ENCODE results near the gene HS3ST3B1. TPM values are rescaled to one million over a fixed set of nuclear protein-coding genes. Genes with fewer than 3 reads are reported as not detected.

The HS3ST3B1 gene
- total RNA-seq, 1 experiment from 2014 or later = 0.33 TPM

DNA sequence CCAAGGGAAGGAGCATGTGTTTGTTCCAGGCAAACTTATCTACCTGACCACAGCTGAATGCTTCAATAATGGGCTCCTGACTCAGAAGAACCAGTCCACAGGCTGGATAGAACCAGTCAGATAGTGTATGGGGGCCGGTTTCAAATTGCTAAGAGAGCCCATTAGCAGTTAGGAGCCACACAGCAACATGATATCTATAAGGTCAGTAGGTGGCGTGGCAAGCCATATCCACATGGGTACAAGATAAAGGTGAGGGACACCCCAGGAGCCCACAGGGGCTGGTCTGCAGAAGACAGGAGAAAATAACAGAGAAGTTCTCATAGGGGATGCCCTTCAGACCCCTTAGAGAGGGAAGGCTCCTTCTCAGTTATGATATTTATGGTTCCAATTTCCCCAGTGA, 32.6 kb upstream of the HS3ST3B1 start:
- no peak overlapping the region for H3K27ac ChIP-seq (ENCODE audit: low read length)
- H2AFZ ChIP-seq (ENCODE audit: low read length) = no peak overlapping the region
- no peaks in the 10 kb centered on the region for H3K9me3 ChIP-seq (ENCODE audit: low read length)
- CTCF ChIA-PET = no interaction called here
- no peaks in the 10 kb centered on the region for H4K20me1 ChIP-seq (ENCODE audit: low read length)
- H3K79me2 ChIP-seq (ENCODE audit: low read length) = no peaks in the 10 kb centered on the region
- TF ChIP-seq EZH2 (IDR thresholded peaks at IDR 0.05; ENCODE audit: low read length, unreplicated experiment) = no peak
- TF ChIP-seq, protein P1, sequence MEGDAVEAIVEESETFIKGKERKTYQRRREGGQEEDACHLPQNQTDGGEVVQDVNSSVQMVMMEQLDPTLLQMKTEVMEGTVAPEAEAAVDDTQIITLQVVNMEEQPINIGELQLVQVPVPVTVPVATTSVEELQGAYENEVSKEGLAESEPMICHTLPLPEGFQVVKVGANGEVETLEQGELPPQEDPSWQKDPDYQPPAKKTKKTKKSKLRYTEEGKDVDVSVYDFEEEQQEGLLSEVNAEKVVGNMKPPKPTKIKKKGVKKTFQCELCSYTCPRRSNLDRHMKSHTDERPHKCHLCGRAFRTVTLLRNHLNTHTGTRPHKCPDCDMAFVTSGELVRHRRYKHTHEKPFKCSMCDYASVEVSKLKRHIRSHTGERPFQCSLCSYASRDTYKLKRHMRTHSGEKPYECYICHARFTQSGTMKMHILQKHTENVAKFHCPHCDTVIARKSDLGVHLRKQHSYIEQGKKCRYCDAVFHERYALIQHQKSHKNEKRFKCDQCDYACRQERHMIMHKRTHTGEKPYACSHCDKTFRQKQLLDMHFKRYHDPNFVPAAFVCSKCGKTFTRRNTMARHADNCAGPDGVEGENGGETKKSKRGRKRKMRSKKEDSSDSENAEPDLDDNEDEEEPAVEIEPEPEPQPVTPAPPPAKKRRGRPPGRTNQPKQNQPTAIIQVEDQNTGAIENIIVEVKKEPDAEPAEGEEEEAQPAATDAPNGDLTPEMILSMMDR (conservative IDR thresholded peaks at IDR 0.05; ENCODE audit: low read depth, low read length) = peak; percentile 37; the same call in 1 of the 2 replicates
- TF ChIP-seq EZH2phosphoT487 (IDR thresholded peaks at IDR 0.05; ENCODE audit: borderline replicate concordance, low read length) = no peak
- ATAC-seq (no peak), DNase-seq (no peak)
- intact Hi-C loops (cut with micrococcal nuclease) = no loop called here
- no peak overlapping the region for H3K4me3 ChIP-seq (ENCODE audit: low read length)
- H3F3A ChIP-seq (ENCODE audit: low read length, unreplicated experiment) = no peaks in the 10 kb centered on the region
- H3K4me1 ChIP-seq (ENCODE audit: insufficient read depth, low read length) = no peaks in the 10 kb centered on the region
- peaks cover 40% of the 10 kb centered on the region; the same call in 1 of the 2 replicates for H3K27me3 ChIP-seq (ENCODE audit: low read length)
- no peaks in the 10 kb centered on the region for H3K36me3 ChIP-seq (ENCODE audit: low read depth, low read length)
- no peak overlapping the region for H3K9ac ChIP-seq (ENCODE audit: low read length)
- POLR2A ChIA-PET (ENCODE audit: unreplicated experiment) = no interaction called here
- H3K4me2 ChIP-seq (ENCODE audit: low read length) = no peak overlapping the region
- BruUV-seq (replicated peaks) = no TSS peak
- H3K9me2 ChIP-seq (replicated peaks; ENCODE audit: low read length) = no peaks in the 10 kb centered on the region

DNA sequence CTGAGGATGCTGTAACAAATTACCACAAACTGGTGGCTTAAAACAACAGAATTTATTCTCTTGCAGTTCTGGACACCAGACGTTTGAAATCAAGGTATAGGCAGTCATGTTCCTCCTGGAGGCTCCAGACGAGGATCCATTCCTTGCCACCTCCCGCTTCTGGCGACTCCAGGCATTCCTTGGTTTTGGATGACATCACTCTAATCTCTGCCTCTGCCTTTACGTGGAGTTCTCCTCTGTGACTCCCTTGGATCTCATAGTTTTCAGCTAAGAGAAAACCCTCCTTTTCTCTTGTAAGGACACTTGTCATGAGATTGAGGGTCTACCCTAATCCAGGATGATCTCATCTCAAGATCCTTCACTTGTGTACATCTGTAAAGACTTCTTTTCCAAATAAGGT, 31.4 kb upstream of the HS3ST3B1 start:
- Histone ChIP-seq H3K36me3 (ENCODE audit: low read depth, low read length) (no peaks in the 10 kb centered on the region), H3K9me2 (replicated peaks; ENCODE audit: low read length) (no peaks in the 10 kb centered on the region), H3K9ac (ENCODE audit: low read length) (no peak overlapping the region), H3K79me2 (ENCODE audit: low read length) (no peaks in the 10 kb centered on the region), H3K4me3 (ENCODE audit: low read length) (no peak overlapping the region), H3K4me2 (ENCODE audit: low read length) (no peak overlapping the region), H3K4me1 (ENCODE audit: insufficient read depth, low read length) (no peaks in the 10 kb centered on the region), H3F3A (ENCODE audit: low read length, unreplicated experiment) (no peaks in the 10 kb centered on the region), H3K27me3 (ENCODE audit: low read length) (peaks cover 35% of the 10 kb centered on the region; the same call in 1 of the 2 replicates), H3K27ac (ENCODE audit: low read length) (no peak overlapping the region), H2AFZ (ENCODE audit: low read length) (no peak overlapping the region), H3K9me3 (ENCODE audit: low read length) (no peaks in the 10 kb centered on the region), H4K20me1 (ENCODE audit: low read length) (no peaks in the 10 kb centered on the region)
- ChIA-PET POLR2A (ENCODE audit: unreplicated experiment) (no interaction called here), CTCF (no interaction called here)
- TF ChIP-seq, protein P1 (conservative IDR thresholded peaks at IDR 0.05; ENCODE audit: low read depth, low read length) = no peak
- intact Hi-C loops (cut with micrococcal nuclease) = no loop called here
- no TSS peak for BruUV-seq (replicated peaks)
- ATAC-seq (no peak), DNase-seq (no peak)

GRCh38 chr17:14270508-14270907, 30.4 kb upstream of the HS3ST3B1 start:
- no peak overlapping the region for H3K4me3 ChIP-seq (ENCODE audit: low read length)
- no peaks in the 10 kb centered on the region for H3K79me2 ChIP-seq (ENCODE audit: low read length)
- no peak overlapping the region for H2AFZ ChIP-seq (ENCODE audit: low read length)
- DNase-seq (no peak), ATAC-seq (no peak)
- no peaks in the 10 kb centered on the region for H3K36me3 ChIP-seq (ENCODE audit: low read depth, low read length)
- no peaks in the 10 kb centered on the region for H3F3A ChIP-seq (ENCODE audit: low read length, unreplicated experiment)
- H3K4me1 ChIP-seq (ENCODE audit: insufficient read depth, low read length) = no peaks in the 10 kb centered on the region
- TF ChIP-seq, protein P1 (conservative IDR thresholded peaks at IDR 0.05; ENCODE audit: low read depth, low read length) = no peak
- TF ChIP-seq EZH2phosphoT487 (IDR thresholded peaks at IDR 0.05; ENCODE audit: borderline replicate concordance, low read length) = no peak
- no peaks in the 10 kb centered on the region for H3K9me3 ChIP-seq (ENCODE audit: low read length)
- no peak overlapping the region for H3K27ac ChIP-seq (ENCODE audit: low read length)
- no TSS peak for BruUV-seq (replicated peaks)
- ChIA-PET CTCF (no interaction called here), POLR2A (ENCODE audit: unreplicated experiment) (no interaction called here)
- H3K4me2 ChIP-seq (ENCODE audit: low read length) = no peak overlapping the region
- H3K9me2 ChIP-seq (replicated peaks; ENCODE audit: low read length) = no peaks in the 10 kb centered on the region
- H3K9ac ChIP-seq (ENCODE audit: low read length) = no peak overlapping the region
- H3K27me3 ChIP-seq (ENCODE audit: low read length) = peaks cover 24% of the 10 kb centered on the region; the same call in 1 of the 2 replicates
- H4K20me1 ChIP-seq (ENCODE audit: low read length) = no peaks in the 10 kb centered on the region
- intact Hi-C loops (cut with micrococcal nuclease) = no loop called here
